ENCODE data around the gene COL13A1.

COL13A1 gene

DNA sequence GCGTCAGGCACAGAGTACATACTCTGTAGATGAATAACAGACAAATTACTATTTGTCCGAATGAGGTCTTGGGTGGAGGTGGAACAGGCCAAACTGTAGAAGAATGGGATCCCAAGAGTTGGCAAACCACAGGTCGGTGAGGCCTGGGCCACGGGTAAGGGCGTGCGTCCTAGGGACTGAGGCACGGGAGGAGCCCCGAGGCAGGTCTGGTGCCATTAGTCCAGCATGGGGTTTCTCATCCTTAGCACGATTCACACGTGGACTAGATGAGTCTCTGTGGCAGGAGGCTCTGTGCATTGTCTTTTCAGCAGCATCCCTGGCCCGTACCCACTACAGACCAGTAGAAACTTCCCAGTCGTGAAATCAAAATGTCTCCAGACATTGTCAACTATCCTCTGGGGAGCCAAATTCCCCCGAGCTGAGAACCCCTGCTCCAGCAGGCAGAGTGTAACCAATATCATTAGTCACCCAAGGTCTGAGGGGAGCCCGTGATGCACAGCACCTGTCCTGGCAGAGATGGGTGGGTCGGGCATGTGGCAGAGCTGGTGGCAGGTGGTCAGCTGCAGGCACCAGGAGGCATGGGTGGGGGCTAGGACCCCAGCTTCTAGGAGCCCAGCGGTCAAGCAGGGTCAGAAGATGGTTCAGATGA, 61.3 kb downstream of the COL13A1 start:
- no peak overlapping the region for H3K27ac ChIP-seq (ENCODE audit: low read depth, low read length, poor library complexity, severe bottlenecking)
- H3K4me2 ChIP-seq (ENCODE audit: low read length), result no peak overlapping the region
- H3K9me2 ChIP-seq (ENCODE audit: low read depth, low read length), result no peaks in the 10 kb centered on the region
- H3K9ac ChIP-seq (ENCODE audit: low read length), result no peak overlapping the region
- TF ChIP-seq EZH2 (IDR thresholded peaks at IDR 0.05; ENCODE audit: borderline replicate concordance, low read length) (no peak), CTCF (IDR thresholded peaks at IDR 0.05; ENCODE audit: low read length) (no peak)
- H3K4me3 ChIP-seq (ENCODE audit: low read depth, low read length, poor library complexity, severe bottlenecking), result no peak overlapping the region
- H3F3A ChIP-seq (ENCODE audit: insufficient read depth, low read length), result no peaks in the 10 kb centered on the region
- peaks cover 9% of the 10 kb centered on the region for H3K27me3 ChIP-seq (ENCODE audit: insufficient read depth, low read length)
- H3K36me3 ChIP-seq (ENCODE audit: insufficient read depth, low read length), result no peaks in the 10 kb centered on the region
- H4K20me1 ChIP-seq (ENCODE audit: insufficient read depth, low read length), result no peaks in the 10 kb centered on the region
- no peaks in the 10 kb centered on the region for H3K9me3 ChIP-seq (ENCODE audit: low read length)
- no peaks in the 10 kb centered on the region for H3K79me2 ChIP-seq (ENCODE audit: insufficient read depth, low read length)
- no peak overlapping the region for H2AFZ ChIP-seq (ENCODE audit: low read length)
- no peaks in the 10 kb centered on the region for H3K4me1 ChIP-seq (ENCODE audit: insufficient read depth, low read length, severe bottlenecking)

GRCh38 chr10:69863580-69863979, 61.9 kb downstream of the COL13A1 start:
- H3K27me3 ChIP-seq (ENCODE audit: insufficient read depth, low read length), result peaks cover 9% of the 10 kb centered on the region
- no peak overlapping the region for H3K4me3 ChIP-seq (ENCODE audit: low read depth, low read length, poor library complexity, severe bottlenecking)
- H3K9me2 ChIP-seq (ENCODE audit: low read depth, low read length), result no peaks in the 10 kb centered on the region
- no peaks in the 10 kb centered on the region for H4K20me1 ChIP-seq (ENCODE audit: insufficient read depth, low read length)
- no peak overlapping the region for H2AFZ ChIP-seq (ENCODE audit: low read length)
- H3K79me2 ChIP-seq (ENCODE audit: insufficient read depth, low read length), result no peaks in the 10 kb centered on the region
- H3K4me1 ChIP-seq (ENCODE audit: insufficient read depth, low read length, severe bottlenecking), result no peaks in the 10 kb centered on the region
- H3K9ac ChIP-seq (ENCODE audit: low read length), result no peak overlapping the region
- no peaks in the 10 kb centered on the region for H3K36me3 ChIP-seq (ENCODE audit: insufficient read depth, low read length)
- no peaks in the 10 kb centered on the region for H3K9me3 ChIP-seq (ENCODE audit: low read length)
- H3F3A ChIP-seq (ENCODE audit: insufficient read depth, low read length), result no peaks in the 10 kb centered on the region
- no peak for TF ChIP-seq CTCF (IDR thresholded peaks at IDR 0.05; ENCODE audit: low read length)
- TF ChIP-seq EZH2 (IDR thresholded peaks at IDR 0.05; ENCODE audit: borderline replicate concordance, low read length), result no peak
- no peak overlapping the region for H3K27ac ChIP-seq (ENCODE audit: low read depth, low read length, poor library complexity, severe bottlenecking)
- H3K4me2 ChIP-seq (ENCODE audit: low read length), result no peak overlapping the region

DNA sequence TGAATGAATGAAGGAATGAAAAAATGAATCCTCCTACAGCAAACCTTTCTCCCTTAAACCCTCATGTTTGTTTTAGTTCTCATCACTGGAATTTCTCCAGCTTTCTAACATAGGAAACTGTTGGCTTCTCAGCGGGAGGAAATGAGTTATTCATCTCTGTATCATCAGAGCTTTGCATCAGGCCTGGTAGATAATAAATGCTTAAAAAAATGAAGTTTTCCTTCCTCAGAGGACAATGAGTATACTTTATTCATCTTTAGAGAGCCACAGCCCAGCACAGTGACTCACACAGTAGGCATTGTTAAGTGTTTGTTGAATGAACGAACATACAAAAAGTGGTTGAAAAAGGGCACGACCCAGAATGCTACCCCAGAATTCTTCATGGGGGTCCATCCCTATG, 62.6 kb downstream of the COL13A1 start:
- no peak overlapping the region for H3K4me3 ChIP-seq (ENCODE audit: low read depth, low read length, poor library complexity, severe bottlenecking)
- H3K27me3 ChIP-seq (ENCODE audit: insufficient read depth, low read length), result peaks cover 9% of the 10 kb centered on the region
- H3K4me1 ChIP-seq (ENCODE audit: insufficient read depth, low read length, severe bottlenecking), result no peaks in the 10 kb centered on the region
- H3K79me2 ChIP-seq (ENCODE audit: insufficient read depth, low read length), result no peaks in the 10 kb centered on the region
- no peak overlapping the region for H3K4me2 ChIP-seq (ENCODE audit: low read length)
- no peak overlapping the region for H3K27ac ChIP-seq (ENCODE audit: low read depth, low read length, poor library complexity, severe bottlenecking)
- TF ChIP-seq CTCF (IDR thresholded peaks at IDR 0.05; ENCODE audit: low read length) (no peak), EZH2 (IDR thresholded peaks at IDR 0.05; ENCODE audit: borderline replicate concordance, low read length) (no peak)
- H3K9me2 ChIP-seq (ENCODE audit: low read depth, low read length), result no peaks in the 10 kb centered on the region
- no peaks in the 10 kb centered on the region for H3K36me3 ChIP-seq (ENCODE audit: insufficient read depth, low read length)
- H2AFZ ChIP-seq (ENCODE audit: low read length), result no peak overlapping the region
- H4K20me1 ChIP-seq (ENCODE audit: insufficient read depth, low read length), result no peaks in the 10 kb centered on the region
- H3K9me3 ChIP-seq (ENCODE audit: low read length), result no peaks in the 10 kb centered on the region
- H3F3A ChIP-seq (ENCODE audit: insufficient read depth, low read length), result no peaks in the 10 kb centered on the region
- H3K9ac ChIP-seq (ENCODE audit: low read length), result no peak overlapping the region
